Measurements from ENCODE around the gene SOSTDC1. TPM values are rescaled to one million over a fixed set of nuclear protein-coding genes. Genes with fewer than 3 reads are reported as not detected.

SOSTDC1 gene
- not detected in 5 replicates for total RNA-seq (2022; extraction: Qiagen RNA extraction; ENCODE audit: low read depth)

DNA sequence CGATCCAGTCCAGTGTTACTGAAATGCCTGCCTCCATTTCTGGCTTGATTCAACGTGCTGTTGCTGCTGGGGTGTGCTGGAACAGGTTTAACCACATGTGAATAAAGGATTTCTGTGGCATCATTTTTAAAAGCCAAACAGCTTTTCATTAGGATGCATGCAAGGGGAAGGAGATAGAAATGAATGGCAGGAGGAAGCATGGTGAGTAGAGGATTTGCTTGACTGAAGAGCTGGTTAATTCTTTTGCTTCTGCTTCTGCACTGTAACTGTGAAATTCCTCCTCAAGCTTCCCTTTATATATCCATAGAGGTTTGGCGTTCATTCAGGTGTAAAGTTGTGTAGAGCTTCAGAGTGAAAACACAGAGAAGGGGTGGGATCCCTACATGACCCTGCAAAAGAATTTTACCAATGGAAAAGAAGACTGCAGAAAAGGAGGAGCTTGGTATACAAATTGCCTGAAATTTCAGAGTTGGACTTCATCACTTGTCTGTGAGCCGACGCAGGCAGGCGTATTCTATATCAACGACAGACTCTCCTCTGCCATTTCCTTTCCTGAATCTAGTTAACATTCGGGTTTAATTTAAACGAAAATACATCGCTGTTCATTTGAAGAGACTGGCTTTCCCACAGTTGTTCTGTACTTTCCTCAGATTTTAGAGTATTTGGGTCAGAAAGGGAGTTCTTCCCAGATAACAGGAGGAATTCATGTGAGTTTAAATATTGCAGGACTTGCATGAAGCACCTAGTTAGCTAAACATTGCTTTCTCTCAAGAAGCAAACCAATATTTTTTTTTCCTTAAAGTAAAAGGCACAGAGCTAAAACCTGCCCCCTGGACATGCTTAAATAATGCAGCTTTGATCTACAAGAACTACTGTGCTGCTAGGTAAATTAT, at the start of gene SOSTDC1:
SOSTDC1 (minus strand) TSS at position 270 of the 893 bp plus-strand sequence; CDS start at position 200, 70 bp downstream.

GRCh38 chr7:16421333-16422102, 44.0 kb downstream of the SOSTDC1 start, which contains the start of gene CRPPA:
Gene CRPPA, minus strand, starts transcription at chr7:16421538. Its CDS starts 216 bp downstream, at chr7:16421322.

Other genes starting within 250 kb of the SOSTDC1 start
- 0.52 to 0.79 TPM (median 0.70 TPM) in 5 replicates for gene CRPPA, start 44.2 kb downstream of the SOSTDC1 start, total RNA-seq (2022; extraction: Qiagen RNA extraction; ENCODE audit: low read depth)
- gene LRRC72, start 61.1 kb upstream of the SOSTDC1 start, total RNA-seq (2022; extraction: Qiagen RNA extraction; ENCODE audit: low read depth) = not detected in 5 replicates
- gene ANKMY2, start 180.0 kb upstream of the SOSTDC1 start, total RNA-seq (2022; extraction: Qiagen RNA extraction; ENCODE audit: low read depth) = 11.9 to 15.4 TPM (median 13.4 TPM) in 5 replicates
- 93.8 to 102 TPM (median 97.3 TPM) in 5 replicates for gene BZW2, start 180.4 kb upstream of the SOSTDC1 start, total RNA-seq (2022; extraction: Qiagen RNA extraction; ENCODE audit: low read depth)

Measured in A549 treated with CpdA at 1 μM for 4 hours (cell line).